GM23248 (cell line): ENCODE data around the gene CYP3A4.

Experiments
- EZH2 ChIP-seq: fragments of 200-600 bp; sonication (generic); IDR thresholded peaks from 2 replicates; pipeline ENCODE4 v1.6.1; 2018; ENCODE audit warnings: antibody characterized with exemption, mild to moderate bottlenecking; ENCODE audit not compliant: insufficient read depth, poor library complexity, severe bottlenecking
- EZH2phosphoT487 ChIP-seq: fragments of 200-600 bp; sonication (generic); IDR thresholded peaks from 2 replicates; pipeline ENCODE4 v1.6.1; 2018; ENCODE audit warnings: antibody characterized with exemption, moderate library complexity, mild to moderate bottlenecking, low read depth; ENCODE audit not compliant: insufficient read depth

GRCh38 chr7:99720800-99721595 lies 63.0 kb downstream of the CYP3A4 start:
- no peak for TF ChIP-seq EZH2
- TF ChIP-seq EZH2phosphoT487 = no peak
